Fibroblast of skin of right quadriceps (primary cell): ENCODE results near the gene CTNND1.
"Not testable (repeated sequence)": the region's sequence is repeated elsewhere in the genome, so short reads cannot be mapped to it uniquely, and the experiment has no call there.

ENCODE experiments used
- DNase-seq: peaks from one replicate; pipeline ENCODE4 v3.0.0-alpha.2; 2013

CTNND1 gene

GRCh38 chr11:57792060-57792541, 30.5 kb downstream of the CTNND1 start:
- DNase-seq, result peak; percentile 26

GRCh38 chr11:57792870-57793269, 31.3 kb downstream of the CTNND1 start:
- DNase-seq, result no peak

GRCh38 chr11:57793351-57794115, 31.9 kb downstream of the CTNND1 start:
- no peak for DNase-seq

GRCh38 chr11:57798905-57799559, 37.4 kb downstream of the CTNND1 start:
- DNase-seq, result peak; percentile 14

GRCh38 chr11:57800444-57801182, 39.0 kb downstream of the CTNND1 start:
- peak; percentile 66 for DNase-seq

GRCh38 chr11:57801183-57801485, 39.5 kb downstream of the CTNND1 start:
- no peak for DNase-seq

GRCh38 chr11:57802411-57802810, 40.8 kb downstream of the CTNND1 start:
- no peak for DNase-seq

- DNase-seq, result no peak
Measured at GRCh38 chr11:57804466-57804865, 42.9 kb downstream of the CTNND1 start.

- DNase-seq, result no peak
Measured at GRCh38 chr11:57805780-57806179, 44.2 kb downstream of the CTNND1 start.

- DNase-seq, result no peak
Measured at GRCh38 chr11:57812634-57813033, 51.0 kb downstream of the CTNND1 start.

- no peak for DNase-seq
Measured at GRCh38 chr11:57815476-57815875, 53.9 kb downstream of the CTNND1 start.

- no peak for DNase-seq
Measured at GRCh38 chr11:57815877-57816276, 54.3 kb downstream of the CTNND1 start.

- no peak for DNase-seq
Measured at GRCh38 chr11:57818812-57819211, 57.2 kb downstream of the CTNND1 start.

GRCh38 chr11:57819252-57819979, 57.8 kb downstream of the CTNND1 start:
- DNase-seq, result no peak

GRCh38 chr11:57823859-57824258, 62.3 kb downstream of the CTNND1 start:
- no peak for DNase-seq

- no peak for DNase-seq
Measured at GRCh38 chr11:57834852-57835251, 73.2 kb downstream of the CTNND1 start.

- DNase-seq, result not testable (repeated sequence)
Measured at GRCh38 chr11:57838609-57839008, 77.0 kb downstream of the CTNND1 start.

- DNase-seq, result no peak
Measured at GRCh38 chr11:57842873-57843272, 81.3 kb downstream of the CTNND1 start.

- DNase-seq, result no peak
Measured at GRCh38 chr11:57867966-57868365, 106.4 kb downstream of the CTNND1 start.

- no peak for DNase-seq
Measured at GRCh38 chr11:57868491-57868890, 106.9 kb downstream of the CTNND1 start.
